ENCODE results near the gene LIMCH1.
"Not testable (repeated sequence)": the region's sequence is repeated elsewhere in the genome, so short reads cannot be mapped to it uniquely, and the experiment has no call there.

Gene LIMCH1

DNA sequence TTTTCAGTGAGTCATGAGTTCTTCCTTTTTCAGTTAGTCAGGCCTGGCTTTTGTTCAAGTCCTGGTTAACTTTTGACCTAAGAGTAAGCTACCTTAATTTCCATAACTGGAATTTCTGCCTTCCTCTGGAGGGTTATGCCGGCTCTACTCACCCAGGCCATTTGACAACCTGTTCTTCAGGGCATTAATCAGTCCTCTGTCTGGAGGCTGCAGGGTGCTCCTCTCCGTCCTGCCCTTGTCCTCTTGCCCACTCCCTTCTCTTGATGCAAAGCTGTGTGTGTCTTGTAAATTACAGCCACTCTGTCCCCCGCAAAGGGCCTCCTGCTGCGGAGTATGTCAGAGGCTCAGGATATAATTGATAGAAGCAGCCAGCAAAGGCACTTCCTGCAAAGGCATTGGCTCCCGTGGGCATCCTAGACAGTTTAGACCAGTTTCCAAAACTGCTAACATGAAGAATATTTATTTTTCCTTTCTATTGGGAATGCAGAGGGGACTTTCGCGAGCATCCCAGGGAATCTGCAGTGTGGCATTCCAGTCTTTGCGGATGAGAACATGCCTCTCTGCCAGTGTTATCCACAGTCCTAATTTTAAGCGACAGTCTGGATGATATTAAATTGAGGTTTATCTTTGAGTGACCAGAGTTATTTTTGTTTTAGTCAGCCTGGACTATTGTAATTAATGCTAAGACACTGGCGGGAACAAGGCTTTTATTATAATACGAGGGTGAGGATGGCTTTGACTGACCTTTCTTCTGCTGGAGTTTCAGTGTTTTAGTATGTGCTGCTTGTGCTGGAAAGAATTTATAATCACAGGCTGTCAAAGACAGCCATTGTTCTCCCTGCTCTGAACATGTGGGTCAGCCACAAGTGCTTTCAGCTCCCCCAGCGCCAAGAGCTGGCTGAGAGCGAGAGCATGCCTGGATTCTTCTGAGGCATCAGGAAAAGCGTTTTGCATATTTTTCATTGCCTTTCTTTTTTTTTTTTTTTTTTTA is 74.2 kb downstream of the LIMCH1 start:
- no peak for DNase-seq

DNA sequence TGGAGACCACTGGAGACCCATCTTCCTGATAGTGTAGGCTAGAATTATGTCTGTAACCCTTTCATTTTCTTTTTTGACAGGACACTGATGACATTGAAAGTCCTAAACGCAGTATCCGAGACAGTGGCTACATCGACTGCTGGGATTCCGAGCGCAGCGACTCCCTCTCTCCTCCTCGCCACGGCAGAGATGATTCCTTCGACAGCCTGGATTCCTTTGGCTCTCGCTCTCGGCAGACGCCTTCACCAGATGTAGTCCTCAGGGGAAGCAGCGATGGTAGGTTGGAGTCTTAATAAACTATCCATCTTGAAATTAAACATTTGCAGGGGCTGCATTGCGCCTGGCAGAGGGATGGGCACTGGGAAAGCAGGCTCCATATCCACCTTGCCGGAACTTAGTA is 75.4 kb downstream of the LIMCH1 start:
- no peak for DNase-seq

DNA sequence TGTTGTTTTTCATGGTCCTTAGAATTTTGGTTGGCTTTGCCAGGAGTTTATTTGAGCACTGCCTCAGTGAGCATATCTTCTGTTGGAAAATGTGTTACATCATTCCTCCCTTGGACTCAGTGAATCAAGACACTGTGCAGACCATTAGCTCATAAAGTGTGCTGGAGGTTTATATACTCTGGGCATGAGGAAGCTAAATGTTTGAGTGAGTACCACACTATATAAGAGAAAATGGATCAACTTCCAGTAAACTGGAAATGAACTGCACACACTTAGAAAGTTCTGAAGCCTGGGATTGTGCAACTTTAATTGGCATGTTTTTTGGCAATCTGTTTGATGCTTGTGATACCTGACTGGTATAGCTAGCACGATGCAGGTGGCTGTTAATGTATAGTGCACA is 75.9 kb downstream of the LIMCH1 start:
- DNase-seq = no peak

DNA sequence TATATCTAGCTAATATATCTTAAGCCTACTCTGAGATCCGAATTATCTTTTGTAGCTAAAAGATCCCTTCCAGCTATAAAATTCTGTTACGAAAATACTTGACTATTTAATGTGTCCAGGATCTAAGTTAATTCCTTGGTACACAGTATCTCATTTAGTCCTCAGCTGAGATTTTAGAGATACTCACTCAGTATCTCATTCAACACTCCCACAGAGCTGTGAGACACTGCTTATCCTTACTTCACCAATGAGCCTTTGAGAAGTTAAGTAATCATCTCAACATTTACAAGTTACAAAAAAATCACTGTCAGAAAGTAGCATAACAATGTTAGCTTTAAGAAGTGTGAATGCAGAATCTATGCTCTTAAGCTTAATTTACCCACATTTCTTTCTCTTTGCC is 76.6 kb downstream of the LIMCH1 start:
- DNase-seq = no peak

DNA sequence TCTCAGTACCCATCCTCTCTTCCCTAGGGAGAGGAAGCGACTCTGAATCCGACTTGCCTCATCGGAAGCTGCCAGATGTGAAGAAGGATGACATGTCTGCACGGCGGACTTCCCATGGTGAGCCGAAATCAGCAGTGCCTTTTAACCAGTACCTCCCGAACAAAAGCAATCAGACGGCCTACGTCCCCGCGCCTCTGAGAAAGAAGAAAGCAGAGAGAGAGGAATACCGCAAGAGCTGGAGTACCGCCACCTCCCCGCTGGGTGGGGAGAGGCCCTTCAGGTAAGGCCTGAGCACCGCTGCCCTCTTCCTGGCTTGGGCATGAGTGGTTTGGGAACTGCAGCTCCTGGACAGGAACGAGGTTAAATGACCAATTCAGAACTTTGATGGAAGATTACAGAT is 81.2 kb downstream of the LIMCH1 start:
- no peak for DNase-seq

DNA sequence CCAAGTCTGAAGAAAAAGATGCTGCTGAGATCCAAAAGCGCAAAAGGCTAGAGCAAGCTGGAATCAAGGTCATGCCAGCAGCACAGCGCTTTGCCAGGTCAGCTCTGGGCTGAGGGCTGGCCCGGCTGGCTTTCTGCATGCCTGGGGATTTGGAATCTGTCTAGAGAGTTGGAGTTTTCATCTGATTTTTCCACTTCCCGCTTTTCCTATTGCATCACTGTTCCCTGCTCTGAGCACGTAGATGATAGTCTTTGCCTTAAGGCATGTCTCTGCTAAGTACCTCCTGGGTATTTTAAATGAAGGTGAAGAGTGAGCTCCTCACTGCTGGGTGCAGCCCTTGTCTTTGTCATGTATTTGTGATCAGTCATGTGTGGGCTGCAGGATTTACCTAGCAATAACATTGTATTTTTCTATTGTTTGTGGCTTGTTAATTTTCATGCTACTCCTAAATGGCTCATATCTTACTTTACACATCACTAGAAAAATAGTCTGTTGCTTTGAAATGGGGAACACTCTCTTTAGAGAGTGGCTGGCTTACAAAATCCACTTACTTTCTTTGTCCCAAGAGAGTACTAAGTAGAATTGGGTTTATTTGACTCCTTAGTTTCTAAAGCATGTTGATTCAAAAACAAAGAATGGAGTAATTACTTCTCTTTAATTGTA is 82.8 kb downstream of the LIMCH1 start:
- no peak for DNase-seq

DNA sequence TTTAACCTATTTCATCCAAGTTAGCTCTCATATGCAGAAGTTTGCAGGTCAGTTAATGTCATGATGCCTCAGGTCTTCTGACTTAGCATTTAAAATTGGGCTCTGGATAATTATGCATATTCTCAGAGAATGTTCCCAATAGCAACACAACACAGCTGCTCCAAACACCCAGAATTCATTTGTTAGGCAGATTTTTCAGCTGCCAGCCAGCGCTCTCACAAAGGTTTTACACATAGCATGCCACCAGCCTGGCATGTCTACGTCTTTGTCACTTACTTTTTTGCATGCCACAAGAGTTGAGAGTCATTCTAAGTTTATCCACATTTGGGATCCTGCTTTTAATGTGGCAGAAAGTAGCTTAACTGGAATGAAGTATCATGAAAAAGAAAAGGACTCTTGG is 84.8 kb downstream of the LIMCH1 start:
- no peak for DNase-seq

DNA sequence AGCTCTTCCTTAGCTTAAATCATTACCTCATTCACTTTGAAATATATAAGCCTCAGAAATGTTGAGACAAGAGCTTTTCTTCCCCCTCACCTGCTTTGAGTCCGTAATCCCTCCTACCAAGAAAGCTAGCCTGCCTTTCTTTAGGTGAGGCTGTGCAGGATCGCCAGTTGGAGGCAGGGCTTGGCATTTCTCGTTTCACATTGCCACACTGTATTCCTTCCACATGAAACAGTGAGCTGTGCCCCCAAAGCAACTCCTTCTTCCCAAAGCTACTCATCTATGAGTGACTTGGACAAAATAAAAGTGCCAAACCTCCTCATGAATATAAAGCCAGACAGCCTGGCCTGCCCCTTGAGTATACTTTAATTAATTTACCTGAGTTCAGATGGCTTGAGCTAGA is 86.8 kb downstream of the LIMCH1 start:
- DNase-seq = no peak

DNA sequence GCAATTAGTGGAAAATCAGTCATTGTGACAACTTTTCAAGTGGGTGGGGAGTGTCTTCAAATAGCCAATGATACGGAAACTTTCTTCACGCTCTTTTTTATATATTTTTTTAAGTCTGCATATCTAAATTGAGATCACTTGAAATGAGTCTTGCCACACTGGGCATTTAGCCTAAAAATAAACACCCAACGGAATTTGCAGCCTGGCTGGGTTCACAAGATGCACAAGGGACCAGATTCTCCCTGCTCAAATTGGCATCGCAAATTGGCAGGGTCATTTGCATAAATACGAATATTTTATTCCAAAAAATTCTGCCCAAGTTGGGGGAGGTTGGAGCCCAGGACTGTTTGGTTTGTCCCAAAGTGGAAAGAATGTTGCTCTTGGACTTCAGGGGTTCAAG is 87.6 kb downstream of the LIMCH1 start:
- no peak for DNase-seq

DNA sequence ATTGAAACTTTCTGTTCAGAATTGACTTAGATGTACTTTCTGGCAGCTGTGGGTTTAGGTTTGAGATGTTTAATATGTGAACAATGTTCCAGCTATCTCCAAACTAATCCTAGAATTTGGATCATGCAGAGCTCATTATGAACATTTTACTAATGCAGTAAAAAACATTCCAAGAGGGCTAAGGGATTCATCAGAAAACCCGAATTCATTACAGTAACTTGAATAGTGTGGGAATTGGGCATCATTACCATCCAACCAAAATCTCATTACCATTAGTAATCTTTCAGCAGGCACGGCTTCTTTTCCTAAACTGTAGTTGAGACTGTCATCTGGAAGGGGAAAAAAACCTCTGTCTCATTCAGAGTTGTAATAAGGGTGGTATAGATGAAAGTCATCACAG is 91.0 kb downstream of the LIMCH1 start:
- no peak for DNase-seq

DNA sequence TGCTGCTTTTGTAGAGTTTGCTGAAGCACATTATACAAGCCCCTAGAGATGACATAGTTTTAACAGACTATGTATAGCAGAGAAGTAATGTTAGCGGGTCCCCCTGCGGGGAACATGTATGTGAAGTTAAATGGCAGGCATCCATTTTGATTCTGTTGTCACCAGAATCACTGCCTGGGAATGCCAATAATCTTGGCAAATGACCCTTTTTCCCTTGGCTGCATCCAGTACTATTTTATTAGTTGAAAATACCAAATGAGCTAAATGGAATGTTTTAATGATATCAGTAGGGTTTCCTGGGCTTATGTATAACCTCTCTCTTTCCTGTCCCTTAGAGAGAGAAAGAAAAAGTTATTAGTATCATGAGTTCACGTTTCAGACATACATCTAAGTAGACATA is 93.6 kb downstream of the LIMCH1 start:
- DNase-seq = no peak

DNA sequence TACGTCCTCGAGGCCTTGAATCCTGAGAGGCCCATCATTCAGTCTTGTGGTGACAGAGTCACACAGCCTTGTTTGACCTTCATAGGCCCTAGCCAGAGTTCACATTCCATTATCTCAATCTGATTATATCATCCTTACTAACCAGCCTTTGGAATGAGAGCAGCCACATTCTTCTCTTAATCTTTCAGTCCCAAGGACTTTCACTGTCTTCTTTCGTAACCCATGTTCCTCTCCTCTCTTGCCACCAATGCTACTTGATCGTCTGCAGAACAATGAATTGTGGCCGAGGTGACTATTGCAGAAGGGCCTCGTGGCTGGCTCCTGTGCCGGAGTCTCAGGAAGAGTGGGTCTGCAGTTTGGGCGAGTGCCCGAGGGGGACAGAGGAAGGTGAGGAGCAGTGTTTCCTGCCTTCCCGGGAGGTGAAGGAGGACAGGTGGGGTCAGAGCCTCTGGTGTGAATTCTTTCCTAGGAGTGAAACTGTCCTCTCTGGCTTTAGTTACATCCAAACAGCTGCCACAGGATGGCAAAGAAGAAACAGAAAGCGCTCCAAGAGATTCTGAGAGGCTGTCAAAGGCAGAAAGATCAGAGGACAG is 94.6 kb downstream of the LIMCH1 start:
- no peak for DNase-seq

DNA sequence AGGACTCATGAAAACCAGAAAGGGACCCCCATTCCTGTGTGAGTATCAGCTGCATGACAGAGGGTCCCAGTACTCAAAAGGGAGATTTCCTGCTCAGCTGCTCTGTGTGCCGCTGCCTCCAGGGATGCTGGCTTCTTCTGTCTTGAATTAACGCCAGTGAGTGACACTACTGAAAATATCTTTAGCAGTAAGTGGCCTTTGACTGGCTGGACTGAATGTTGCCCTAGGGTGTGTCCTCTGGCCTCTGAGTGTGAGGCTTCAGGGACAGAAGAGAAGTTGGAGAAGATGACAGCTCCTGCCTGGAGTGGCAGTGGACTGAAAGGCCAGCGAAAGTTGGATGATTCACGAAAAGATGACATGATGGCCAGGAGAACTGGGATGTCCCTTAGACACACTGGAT is 95.4 kb downstream of the LIMCH1 start:
- no peak for DNase-seq

DNA sequence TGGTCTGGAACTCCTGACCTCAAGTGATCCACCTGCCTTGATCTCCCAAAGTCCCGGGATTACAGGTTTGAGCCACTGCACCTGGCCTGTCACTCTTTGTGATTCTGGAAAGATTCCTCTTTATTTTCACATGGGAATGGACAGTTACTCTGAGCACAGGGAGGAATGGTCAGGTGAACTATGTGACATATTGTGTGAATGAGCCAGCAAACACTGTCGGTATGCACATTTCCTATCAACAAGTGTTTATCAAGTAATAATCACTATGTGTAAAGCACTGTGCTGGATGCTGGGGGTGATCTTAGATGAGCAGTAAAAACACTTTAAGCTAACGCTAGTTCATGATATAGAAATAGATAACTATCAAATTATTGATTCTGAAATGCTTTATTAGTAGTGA is 97.5 kb downstream of the LIMCH1 start:
- DNase-seq = no peak

DNA sequence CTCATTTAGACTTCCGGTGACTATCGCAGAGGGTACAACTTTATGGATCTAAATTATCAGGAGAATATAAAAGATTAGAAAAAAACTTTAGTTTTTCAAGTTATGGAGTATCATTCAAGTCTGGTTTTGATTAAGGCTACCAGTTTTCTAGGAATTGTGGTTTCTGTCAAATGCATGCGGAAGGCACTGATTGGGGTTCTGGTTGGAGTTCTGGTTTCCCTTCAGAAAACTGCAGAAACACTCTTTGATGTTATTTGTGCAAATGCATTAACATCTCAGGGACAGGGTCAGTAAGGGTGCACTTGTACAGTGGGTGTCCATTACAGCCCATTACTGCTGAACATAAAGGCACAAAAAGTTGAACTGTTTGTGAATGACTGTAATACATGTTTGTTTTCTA is 100.2 kb downstream of the LIMCH1 start:
- DNase-seq = no peak

DNA sequence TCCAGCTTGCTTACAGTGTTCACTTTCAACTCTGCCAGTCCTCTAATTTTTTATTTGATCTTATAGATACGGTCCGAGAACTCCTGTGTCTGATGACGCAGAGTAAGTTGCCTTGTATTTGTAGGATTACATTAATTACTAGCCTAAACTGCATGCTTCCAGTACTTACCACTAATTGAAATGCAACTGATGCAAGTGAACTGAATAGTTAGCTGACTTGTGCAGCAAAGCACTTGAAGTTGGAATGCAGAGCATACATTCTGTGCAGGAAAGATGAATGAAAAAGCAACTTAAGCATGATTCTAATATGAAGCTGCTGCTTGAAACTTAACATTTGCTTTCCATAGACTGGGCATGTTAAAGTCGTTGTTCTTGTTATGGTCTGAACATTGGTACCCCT is 100.9 kb downstream of the LIMCH1 start:
- no peak for DNase-seq

DNA sequence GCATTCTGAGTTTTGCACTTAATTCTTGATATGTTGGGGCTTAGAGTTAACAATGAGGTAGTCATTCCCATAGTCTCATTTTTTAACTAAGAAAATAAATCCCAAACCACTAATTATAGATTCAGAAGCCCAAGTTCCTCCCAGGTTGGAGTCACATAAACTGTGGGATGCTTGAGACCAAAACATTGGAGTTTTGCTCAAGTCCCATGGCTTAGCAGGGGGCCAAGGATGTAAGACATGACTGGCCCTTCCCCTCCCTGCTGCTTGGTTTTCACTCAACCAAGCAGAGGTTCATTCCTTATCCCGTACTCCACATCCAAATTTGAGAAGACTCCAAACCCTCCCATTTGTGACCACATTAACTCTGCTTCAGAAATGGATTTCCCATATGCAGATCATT is 101.3 kb downstream of the LIMCH1 start:
- DNase-seq = no peak

DNA sequence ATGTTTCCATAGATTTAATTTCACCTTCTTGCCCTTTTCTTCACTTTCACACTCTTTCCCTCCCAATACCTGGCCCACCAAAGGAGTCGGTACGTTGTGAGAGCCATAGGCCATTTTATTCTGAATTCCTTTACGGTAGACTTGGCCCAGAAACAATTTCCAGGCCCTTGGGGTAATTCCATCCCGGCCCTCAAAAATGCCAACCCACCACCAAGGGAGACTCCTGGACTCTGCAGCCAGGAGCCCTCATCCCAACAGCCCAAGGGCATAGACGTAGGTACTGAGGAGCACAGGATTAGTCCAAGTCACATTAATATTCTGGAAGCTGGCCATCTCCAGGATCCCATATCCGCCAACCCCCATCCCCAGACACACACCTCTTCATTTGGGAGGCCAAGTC is 102.9 kb downstream of the LIMCH1 start:
- no peak for DNase-seq

DNA sequence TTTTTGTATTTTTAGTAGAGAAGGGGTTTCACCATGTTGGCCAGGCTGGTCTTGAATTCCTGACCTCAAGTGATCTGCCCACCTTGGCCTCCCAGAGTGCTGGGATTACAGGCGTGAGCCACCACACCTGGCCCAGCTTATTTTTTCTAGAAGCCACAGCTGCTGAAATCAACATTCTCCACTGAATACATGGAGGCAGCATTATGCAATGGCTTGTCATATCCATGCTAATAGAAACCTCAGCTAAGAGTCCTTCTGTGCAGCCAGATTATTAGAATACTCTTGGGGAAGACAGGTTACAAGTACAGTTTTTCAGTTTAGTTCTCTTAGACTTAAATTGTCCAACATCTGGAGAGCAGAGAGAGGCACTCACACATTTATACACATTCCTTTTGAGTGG is 104.8 kb downstream of the LIMCH1 start:
- not testable (repeated sequence) for DNase-seq

DNA sequence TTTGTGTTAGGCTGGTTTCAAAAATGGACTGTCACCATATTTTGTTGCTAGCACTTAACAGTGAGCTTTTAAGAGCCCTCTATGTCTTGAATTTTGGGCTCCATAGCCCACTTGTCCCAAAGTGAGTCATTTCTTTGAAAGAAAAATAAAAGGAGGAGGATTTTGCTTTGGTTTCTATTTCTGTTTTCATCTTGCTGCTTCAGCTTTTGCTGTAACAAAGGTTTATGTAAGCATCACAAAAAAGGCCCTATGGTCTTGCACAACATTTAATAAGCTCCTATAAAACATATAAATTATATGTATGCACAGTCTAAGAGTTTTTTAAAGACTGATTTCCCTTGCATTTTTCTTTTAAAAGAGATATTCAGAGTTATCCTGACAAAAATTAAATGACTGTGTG is 105.4 kb downstream of the LIMCH1 start:
- DNase-seq = no peak

DNA sequence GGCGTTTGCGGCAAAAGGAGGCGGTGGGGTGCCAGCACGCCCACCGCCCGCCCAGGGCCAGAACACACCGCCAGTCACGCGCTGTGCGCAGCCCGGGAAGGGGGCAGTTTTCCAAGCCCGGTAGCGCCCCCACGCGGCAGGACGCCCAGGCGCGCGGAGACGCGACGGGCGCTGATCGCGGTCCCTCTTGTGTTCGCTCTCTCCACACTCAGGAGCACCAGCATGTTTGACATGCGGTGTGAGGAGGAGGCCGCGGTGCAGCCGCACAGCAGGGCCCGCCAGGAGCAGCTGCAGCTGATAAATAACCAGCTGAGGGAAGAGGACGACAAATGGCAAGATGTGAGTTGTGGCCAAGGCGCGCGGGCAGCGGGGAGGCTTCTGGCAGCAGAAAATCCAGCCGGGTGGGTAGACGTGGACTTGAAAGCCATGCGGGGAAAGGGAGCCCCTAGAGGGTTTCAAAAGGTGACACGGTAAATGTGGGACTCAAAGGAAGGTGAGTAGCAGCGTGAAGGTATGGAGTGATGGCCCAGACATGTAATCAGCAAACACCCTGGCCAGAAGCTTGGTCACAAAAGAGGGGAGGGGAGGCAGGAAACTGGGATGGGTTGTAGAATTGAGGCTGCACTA is 106.4 kb downstream of the LIMCH1 start:
- DNase-seq = peak; percentile 19

DNA sequence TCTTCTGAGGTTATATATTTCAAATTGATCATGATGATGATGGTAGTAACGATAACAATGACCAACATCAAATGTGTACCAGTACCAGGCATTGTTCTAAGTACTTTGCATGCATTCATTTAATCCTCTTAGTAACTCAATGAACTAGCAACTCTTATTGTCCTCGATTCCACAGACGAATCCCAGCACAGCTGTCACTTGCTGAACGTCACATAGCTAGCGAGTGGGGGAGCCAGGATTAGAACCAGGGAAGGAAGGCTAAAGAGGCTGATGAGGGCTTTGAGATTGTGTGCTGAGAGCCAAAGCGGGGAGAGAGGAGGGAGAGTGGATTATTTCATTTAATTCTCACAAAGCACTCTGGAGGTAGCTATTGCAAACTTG is 106.9 kb downstream of the LIMCH1 start:
- DNase-seq = no peak

DNA sequence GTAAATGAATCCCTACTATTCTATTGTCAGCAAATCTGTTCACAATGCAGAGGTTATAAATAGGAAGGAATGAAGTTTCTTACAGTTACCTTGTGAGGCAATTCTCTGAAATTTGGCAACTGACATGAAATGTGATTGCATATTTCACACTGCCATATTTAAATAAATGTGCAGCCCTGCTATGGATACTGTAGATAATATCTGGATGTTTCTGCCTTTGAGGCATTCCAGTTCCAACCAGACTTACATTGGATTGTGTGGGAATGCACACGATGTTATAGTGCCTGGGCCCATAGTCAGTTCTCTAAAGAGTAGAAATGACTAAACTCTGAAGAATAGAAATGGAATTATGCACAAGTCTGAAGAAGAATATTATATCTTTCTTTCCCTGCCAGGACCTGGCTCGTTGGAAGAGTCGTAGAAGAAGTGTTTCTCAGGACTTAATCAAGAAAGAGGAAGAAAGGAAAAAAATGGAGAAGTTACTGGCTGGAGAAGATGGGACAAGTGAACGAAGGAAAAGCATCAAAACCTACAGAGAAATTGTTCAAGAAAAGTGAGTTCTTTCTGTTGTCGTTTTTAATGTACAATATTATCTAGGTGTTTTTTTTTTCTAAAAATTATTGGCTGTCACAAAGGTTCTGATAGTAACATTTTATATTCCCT is 107.9 kb downstream of the LIMCH1 start:
- DNase-seq = no peak
